Stomach smooth muscle (tissue), 2 donors: ENCODE data around the gene SLC2A3.

Experiments used
- H3K27ac ChIP-seq: one replicate; pipeline ENCODE4 v1.7.0; 2013; ENCODE audit warnings: mild to moderate bottlenecking, low read length, inconsistent platforms
- H3K27me3 ChIP-seq, 2 donors: one replicate each; pipeline ENCODE4 v1.7.0; 2013; ENCODE audit warnings: low read length in 2 of 2; ENCODE audit not compliant: insufficient read depth in 2 of 2, control insufficient read depth in 1 of 2
- H3K36me3 ChIP-seq, 2 donors: one replicate each; pipeline ENCODE4 v1.7.0; 2013; ENCODE audit warnings: low read length in 2 of 2; ENCODE audit not compliant: control insufficient read depth in 2 of 2, insufficient read depth in 2 of 2
- H3K4me1 ChIP-seq: one replicate; pipeline ENCODE4 v1.7.0; 2013; ENCODE audit warnings: low read length; ENCODE audit not compliant: control insufficient read depth, insufficient read depth
- H3K4me3 ChIP-seq, 2 donors: one replicate each; pipeline ENCODE4 v1.7.0; 2013; ENCODE audit warnings: low read length in 2 of 2
- H3K9ac ChIP-seq, 2 donors: one replicate each; pipeline ENCODE4 v1.7.0; 2013; ENCODE audit warnings: low read length in 2 of 2, mild to moderate bottlenecking in 1 of 2
- H3K9me3 ChIP-seq, 2 donors: one replicate each; pipeline ENCODE4 v1.7.0; 2013; ENCODE audit warnings: low read length in 2 of 2; ENCODE audit not compliant: control insufficient read depth in 2 of 2
- donor health status: healthy.
- donor health status: Pancreatic carcinoma.

SLC2A3 gene

GRCh38 chr12:7879246-7879645 lies 56.7 kb downstream of the SLC2A3 start:
- H3K4me1 ChIP-seq: no peaks in the 10 kb centered on the region
- H3K9ac ChIP-seq: no peak overlapping the region
- no peak overlapping the region for H3K4me3 ChIP-seq
- no peaks in the 10 kb centered on the region for H3K36me3 ChIP-seq
- no peaks in the 10 kb centered on the region for H3K9me3 ChIP-seq
- H3K27ac ChIP-seq: no peak overlapping the region
- no peaks in the 10 kb centered on the region for H3K27me3 ChIP-seq

GRCh38 chr12:7877420-7877819 lies 58.6 kb downstream of the SLC2A3 start:
- Histone ChIP-seq H3K27me3 (peaks cover 6 to 10% of the 10 kb centered on the region in 2 donors), H3K36me3 (no peaks in the 10 kb centered on the region), H3K4me3 (no peak overlapping the region), H3K4me1 (no peaks in the 10 kb centered on the region), H3K27ac (no peak overlapping the region), H3K9me3 (no peaks in the 10 kb centered on the region), H3K9ac (no peak overlapping the region)

- Histone ChIP-seq H3K4me3 (no peak within 1 kb of the TSS), H3K27me3 (peaks cover 17 to 22% of the 10 kb centered on the region in 2 donors), H3K9ac (no peak within 1 kb of the TSS), H3K9me3 (no peaks in the 10 kb centered on the region), H3K36me3 (no peaks in the 10 kb centered on the region), H3K27ac (no peak within 1 kb of the TSS), H3K4me1 (no peaks in the 10 kb centered on the region)
These were observed 63.2 kb downstream of the SLC2A3 start, which contains the start of gene SLC2A14 for GRCh38 chr12:7872566-7873319. Gene SLC2A14, minus strand, starts transcription at chr12:7872915. Its CDS starts 3,035 bp downstream, at chr12:7869880.

GRCh38 chr12:7870335-7870734 lies 65.7 kb downstream of the SLC2A3 start:
- Histone ChIP-seq H3K4me1 (no peaks in the 10 kb centered on the region), H3K36me3 (no peaks in the 10 kb centered on the region), H3K27me3 (peaks cover 17 to 22% of the 10 kb centered on the region in 2 donors), H3K9me3 (no peaks in the 10 kb centered on the region), H3K4me3 (no peak overlapping the region), H3K27ac (no peak overlapping the region), H3K9ac (no peak overlapping the region)
